Tibial nerve (tissue), 4 donors: Measurements from ENCODE around the gene TCF12.

Experiments used
- EP300 ChIP-seq, 2 donors: sonication (generic); formaldehyde crosslinking; IDR thresholded peaks; one replicate each; pipeline ENCODE4 v1.6.1; 2017; ENCODE audit warnings: antibody characterized with exemption in 2 of 2, mild to moderate bottlenecking in 1 of 2
- POLR2A ChIP-seq, 2 donors: fragments of 450-650 bp; IDR thresholded peaks; one replicate each; pipeline ENCODE4 v1.6.1; 2017; ENCODE audit warnings: antibody characterized with exemption in 2 of 2, mild to moderate bottlenecking in 2 of 2, moderate library complexity in 2 of 2
- TF ChIP-seq, protein P1 (sequence below), 5 experiments: fragments of 200-600 bp in 3 of 5; fragments of 450-650 bp in 2 of 5; sonication (generic) in 3 of 5; IDR thresholded peaks; one replicate each; pipeline ENCODE4 v1.5.1; 2016 to 2019; ENCODE audit warnings: antibody characterized with exemption in 5 of 5, mild to moderate bottlenecking in 3 of 5, moderate library complexity in 2 of 5

DNA sequence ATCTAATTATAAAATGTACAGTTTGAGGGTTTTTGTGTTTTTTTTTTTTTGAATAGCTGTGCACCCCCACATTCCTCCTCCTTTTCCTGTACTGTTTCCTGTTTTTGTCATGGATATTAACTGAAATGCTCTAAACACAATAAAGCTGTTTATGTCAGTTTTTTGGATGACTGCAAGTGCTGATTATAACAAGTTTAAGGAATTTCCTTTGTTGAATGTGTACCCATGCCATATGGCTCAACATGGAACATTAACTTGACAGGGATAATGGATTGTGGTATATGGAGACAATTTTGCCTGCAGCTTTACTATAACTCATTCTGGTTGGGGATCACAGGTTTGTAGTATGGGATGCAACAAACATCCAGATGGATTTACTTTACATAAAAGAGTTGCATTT is 216.4 kb downstream of the TCF12 start:
- TF ChIP-seq, protein P1, sequence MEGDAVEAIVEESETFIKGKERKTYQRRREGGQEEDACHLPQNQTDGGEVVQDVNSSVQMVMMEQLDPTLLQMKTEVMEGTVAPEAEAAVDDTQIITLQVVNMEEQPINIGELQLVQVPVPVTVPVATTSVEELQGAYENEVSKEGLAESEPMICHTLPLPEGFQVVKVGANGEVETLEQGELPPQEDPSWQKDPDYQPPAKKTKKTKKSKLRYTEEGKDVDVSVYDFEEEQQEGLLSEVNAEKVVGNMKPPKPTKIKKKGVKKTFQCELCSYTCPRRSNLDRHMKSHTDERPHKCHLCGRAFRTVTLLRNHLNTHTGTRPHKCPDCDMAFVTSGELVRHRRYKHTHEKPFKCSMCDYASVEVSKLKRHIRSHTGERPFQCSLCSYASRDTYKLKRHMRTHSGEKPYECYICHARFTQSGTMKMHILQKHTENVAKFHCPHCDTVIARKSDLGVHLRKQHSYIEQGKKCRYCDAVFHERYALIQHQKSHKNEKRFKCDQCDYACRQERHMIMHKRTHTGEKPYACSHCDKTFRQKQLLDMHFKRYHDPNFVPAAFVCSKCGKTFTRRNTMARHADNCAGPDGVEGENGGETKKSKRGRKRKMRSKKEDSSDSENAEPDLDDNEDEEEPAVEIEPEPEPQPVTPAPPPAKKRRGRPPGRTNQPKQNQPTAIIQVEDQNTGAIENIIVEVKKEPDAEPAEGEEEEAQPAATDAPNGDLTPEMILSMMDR (IDR thresholded peaks at IDR 0.05), result no peak
- no peak for TF ChIP-seq POLR2A (IDR thresholded peaks at IDR 0.05)
- no peak for TF ChIP-seq EP300 (IDR thresholded peaks at IDR 0.05)
